ENCODE results near the gene DDX47.

The DDX47 gene

GRCh38 chr12:12877153-12877768, 64.1 kb downstream of the DDX47 start:
- no peak for DNase-seq

DNA sequence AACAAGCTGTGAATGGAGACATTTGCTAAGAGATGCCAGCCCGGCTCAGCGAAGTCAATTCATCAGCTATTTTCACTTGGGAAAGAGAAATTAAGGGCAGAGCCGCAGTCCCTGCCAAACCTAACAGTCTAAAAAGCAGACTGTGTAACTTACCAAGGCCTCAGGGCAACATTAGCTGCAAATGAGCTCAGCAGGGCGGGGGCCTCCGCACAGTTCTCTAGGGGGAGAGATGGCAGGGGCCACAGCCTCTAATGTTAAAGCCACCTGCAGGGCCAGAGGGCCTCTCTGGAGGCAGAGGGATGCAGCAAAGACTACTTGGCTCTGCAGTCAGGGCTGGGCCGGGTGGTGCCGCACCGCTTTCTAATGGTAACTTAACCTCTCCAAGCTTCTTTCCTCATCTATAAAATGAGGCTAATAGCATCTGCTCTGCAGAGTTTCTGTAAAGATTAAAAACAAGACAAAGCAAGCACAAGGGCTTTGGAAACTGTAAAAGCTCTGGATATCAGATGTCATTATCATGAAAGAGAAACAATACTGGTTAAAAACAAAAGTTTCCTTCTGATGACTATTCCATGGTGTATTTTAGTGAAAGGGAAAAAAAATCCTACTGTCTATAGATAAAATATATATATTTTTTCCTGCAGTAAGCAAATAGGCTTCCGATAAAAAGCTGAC, 64.8 kb downstream of the DDX47 start:
- DNase-seq, result no peak

Measured in CD4-positive, alpha-beta T cell treated with Interleukin-1 beta for 1 hour (primary cell).